Stimulated activated CD8-positive, alpha-beta memory T cell treated with anti-CD3 and anti-CD28 coated beads, Interleukin-12 subunit alpha, Interleukin-12 subunit beta, amount 100 ng/mL, for 24 hours (primary cell): ENCODE measurements around the gene ISG15.

Experiments
- DNase-seq: peaks from one replicate; pipeline ENCODE4 v3.0.0-alpha.2; 2020; ENCODE audit errors: extremely low read depth

Gene ISG15

GRCh38 chr1:1013105-1013921 is at the start of gene ISG15:
Gene ISG15 (plus strand): TSS chr1:1013497. CDS start chr1:1013574, 77 bp downstream.
- DNase-seq, result peak; percentile 72

GRCh38 chr1:963746-964525 is 49.4 kb upstream of the ISG15 start:
- DNase-seq, result no peak

DNA sequence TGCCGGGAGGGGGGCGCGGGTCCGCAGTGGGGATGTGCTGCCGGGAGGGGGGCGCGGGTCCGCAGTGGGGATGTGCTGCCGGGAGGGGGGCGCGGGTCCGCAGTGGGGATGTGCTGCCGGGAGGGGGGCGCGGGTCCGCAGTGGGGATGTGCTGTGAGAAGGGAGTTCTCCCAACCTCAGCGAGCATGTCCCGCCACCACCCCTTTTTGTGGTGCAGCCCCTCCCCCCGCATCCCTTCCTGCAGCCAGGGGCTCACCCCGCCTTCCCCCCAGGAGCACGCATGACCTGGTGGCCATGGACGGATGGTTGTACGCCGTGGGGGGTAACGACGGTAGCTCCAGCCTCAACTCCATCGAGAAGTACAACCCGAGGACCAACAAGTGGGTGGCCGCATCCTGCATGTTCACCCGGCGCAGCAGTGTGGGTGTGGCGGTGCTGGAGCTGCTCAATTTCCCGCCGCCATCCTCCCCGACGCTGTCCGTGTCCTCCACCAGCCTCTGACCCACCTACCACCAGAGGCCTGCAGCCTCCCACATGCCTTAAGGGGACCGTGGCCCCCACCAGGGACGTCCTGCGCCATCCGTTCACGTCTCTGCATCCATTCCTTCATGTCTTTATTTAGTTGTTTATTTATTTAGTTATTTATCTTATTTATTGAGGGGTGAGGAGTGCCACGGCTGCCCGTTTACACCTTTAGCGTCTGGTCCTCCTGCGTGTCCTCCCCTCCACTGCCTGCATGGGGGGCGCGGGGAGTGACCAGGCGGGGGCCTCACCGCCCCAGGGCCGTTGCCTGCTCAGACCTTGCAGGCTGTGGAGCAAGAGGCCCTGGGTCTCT is 48.4 kb upstream of the ISG15 start:
- DNase-seq, result no peak

DNA sequence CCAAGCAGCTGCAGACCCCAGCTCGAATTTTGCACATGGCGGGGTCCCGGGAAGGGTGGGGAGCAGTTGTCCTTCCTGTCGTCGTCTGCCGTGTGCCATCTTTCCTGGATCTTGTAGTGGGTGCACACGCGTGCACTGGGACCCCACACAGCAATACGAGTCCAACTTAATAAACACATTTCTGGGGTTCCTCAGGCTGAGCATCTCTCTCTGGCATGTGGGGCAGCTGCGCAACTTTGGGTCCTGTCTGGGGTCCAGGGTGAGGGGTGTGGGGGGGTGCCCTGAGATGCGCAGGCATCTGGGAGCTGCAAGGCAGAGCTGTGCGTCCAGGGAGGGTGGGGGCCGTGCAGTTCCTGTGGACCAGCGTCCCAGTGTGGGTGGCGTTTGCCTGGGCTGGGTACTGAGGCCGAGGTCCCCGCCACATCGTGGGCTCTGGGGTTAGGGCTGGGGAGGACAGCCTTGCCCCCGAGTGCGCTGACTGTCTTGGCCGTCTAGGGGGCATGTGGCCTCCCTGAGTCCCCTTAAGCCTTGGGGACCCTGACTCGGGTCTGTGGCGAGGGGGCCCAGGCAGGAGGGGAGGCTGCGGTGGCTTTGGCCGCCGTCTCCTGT is 47.7 kb upstream of the ISG15 start:
- DNase-seq, result no peak

DNA sequence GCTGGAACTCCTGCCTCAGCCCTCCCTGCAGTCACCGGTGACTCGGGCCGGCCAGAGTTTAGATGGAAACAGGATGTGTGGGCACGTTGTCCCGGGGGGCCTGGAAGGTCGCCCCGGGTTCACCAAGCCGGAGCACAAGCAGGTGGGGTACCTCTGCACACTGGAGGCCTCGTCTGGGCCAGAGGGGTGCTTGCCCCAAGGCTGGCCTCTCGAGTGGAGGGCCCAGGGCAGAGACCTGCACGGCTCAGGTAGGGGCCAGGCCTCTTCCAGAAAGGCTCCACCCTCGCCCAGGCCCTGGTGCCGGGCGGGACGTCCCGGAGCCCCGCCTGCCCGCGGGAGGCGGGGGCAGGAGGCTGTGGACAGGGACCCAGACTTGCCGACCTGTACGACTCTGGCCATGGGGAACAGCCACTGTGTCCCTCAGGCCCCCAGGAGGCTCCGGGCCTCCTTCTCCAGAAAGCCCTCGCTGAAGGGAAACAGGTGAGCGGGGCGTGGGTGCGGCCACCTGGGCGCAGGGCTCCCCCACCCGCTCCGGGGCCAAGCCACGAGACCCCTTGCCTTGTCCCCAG is 47.1 kb upstream of the ISG15 start, which contains the start of gene PLEKHN1:
Gene PLEKHN1 (plus strand): TSS at position 348 of the 569 bp plus-strand sequence. CDS start 50 bp downstream, at position 398.
- no peak for DNase-seq

DNA sequence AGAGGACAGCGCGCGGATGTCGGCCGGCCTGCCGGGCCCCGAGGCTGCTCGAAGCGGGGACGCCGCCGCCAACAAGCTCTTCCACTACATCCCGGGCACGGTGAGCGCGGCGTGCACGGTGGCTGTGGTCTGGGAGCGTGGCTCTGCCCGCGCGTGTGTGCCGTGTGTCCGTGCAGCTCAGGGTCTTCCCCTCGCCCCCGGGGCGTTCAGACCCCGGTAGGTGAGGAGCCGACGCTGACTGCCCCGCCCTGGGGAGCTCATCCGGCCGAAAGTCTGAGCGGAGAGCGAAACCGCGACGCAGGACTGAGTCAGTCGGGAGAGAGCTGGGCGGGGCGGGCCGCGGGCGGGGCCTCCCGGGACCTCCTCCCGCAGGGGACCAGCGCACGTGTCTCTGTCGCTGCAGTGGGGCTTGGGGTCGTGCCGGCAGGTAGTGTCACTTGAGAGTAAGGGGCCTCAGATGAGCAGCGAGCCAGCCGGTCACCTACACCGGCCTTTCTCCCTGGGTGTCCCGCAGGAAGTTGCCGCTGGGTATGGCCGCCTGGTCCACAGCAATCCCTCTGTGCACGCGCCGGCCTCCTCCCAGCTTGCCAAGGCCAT is 46.5 kb upstream of the ISG15 start:
- DNase-seq, result peak; percentile 63

DNA sequence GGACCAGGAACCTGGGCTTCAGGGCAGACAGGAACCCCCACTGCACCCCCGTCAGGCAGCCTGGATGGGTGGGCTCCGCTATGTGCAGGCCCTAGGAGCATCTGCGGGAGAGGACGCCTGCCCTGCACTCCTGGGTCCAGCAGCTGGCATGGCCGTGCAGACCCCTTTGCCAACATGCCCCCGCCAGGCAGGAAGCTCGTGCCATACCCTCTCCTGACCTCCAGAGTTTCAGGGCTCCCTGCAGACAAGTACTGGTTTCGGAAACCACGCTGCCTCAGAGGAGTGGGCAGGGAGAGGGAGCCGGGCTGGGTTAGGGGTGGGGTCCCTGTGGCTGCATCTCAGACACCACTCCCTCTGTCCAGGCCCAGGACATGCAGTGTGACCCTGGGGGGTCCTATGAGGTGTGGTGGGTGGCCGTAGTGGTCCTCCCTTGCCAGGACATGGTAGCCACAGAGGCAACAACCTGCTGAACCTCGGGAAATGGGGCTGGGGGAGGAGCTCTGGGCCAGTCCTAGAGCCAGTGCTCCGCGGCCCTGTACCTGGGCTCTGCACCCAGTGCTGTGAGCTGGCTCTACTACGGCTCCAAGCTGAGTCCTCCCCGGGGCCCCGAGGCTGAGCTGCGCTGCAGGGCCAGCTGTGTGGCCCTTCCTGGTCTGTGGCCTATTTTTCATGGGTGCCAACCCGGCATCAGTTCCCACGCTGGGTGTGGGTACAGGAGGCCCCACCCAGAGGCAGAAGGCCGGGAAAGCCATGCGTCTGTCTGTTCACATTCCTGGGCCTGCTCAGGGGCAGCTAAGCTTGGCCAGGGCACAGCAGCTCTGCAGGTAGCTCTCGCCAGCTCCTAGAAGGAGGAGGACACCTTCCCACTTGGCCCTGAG is 45.6 kb upstream of the ISG15 start:
- DNase-seq, result no peak

GRCh38 chr1:969260-969855 is 43.9 kb upstream of the ISG15 start:
- no peak for DNase-seq

- no peak for DNase-seq
Measured at GRCh38 chr1:970242-970972, 42.9 kb upstream of the ISG15 start.

- DNase-seq, result no peak
Measured at GRCh38 chr1:970973-971730, 42.1 kb upstream of the ISG15 start.

GRCh38 chr1:971751-972506 is 41.4 kb upstream of the ISG15 start:
- no peak for DNase-seq

DNA sequence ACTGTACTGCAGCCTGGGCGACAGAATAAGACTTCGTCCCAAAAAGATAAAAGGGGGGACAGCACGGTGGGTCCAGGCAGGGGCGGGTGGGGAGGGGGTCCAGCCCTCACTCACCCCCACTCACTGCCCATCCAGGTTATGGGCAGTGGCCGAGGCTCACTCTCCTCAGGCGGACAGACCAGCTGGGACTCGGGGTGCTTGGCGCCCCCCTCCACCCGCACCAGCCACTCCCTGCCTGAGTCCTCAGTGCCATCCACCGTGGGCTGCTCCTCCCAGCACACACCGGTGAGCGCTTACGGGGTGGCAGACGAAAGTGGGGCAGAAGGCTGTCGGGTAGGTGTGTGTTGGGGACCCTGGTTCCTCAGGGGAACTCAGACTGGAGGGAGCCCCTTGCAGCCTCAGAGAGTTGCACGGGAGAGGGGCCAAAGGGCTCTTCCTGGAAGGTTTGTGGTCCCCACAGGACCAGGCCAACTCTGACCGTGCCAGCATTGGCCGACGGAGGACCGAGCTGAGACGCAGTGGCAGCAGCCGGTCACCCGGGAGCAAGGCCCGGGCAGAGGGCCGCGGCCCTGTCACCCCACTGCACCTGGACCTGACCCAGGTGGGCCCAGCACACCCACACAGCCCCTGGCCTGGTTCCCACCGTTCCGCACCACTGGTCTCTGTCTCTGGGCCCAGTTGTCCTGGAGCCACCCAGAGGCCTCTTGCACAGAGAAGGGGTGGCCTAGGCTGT is 40.4 kb upstream of the ISG15 start:
- DNase-seq, result no peak

- DNase-seq, result no peak
Measured at GRCh38 chr1:973459-974292, 39.6 kb upstream of the ISG15 start.

- no peak for DNase-seq
Measured at GRCh38 chr1:974293-974640, 39.0 kb upstream of the ISG15 start.

GRCh38 chr1:974687-975328 is 38.5 kb upstream of the ISG15 start:
- DNase-seq, result no peak
